ENCODE results near the gene RSPH4A.

GRCh38 chr6:116682334-116682712, 66.0 kb downstream of the RSPH4A start:
- no peak for TF ChIP-seq CTCF (IDR thresholded peaks at IDR 0.05 in 4 of 5, conservative IDR thresholded peaks at IDR 0.05 in 1 of 5)
- no peak for TF ChIP-seq POLR2A (IDR thresholded peaks at IDR 0.05)
